ENCODE measurements around the gene SNX14. TPM values are rescaled to one million over a fixed set of nuclear protein-coding genes. Genes with fewer than 3 reads are reported as not detected.

SNX14 gene
- total and polyA plus RNA-seq, 10 of the 15 experiments (the other 5 are each of a cell fraction or from before 2014, with no cell fraction given), result 34.2 to 122 (median 51.0) TPM

- TF ChIP-seq PBX3 (IDR thresholded peaks at IDR 0.05; ENCODE audit: insufficient replicate concordance, low read depth, low read length), result no peak
Observed at GRCh38 chr6:85468326-85468725, 125.3 kb downstream of the SNX14 start (continued).

- POLR2A ChIA-PET, result no interaction called here
Observed at GRCh38 chr6:85465762-85466161, 127.9 kb downstream of the SNX14 start.

GRCh38 chr6:85464722-85465150 is 128.9 kb downstream of the SNX14 start:
- SMC1A ChIA-PET (ENCODE audit: uncharacterized antibody, unreplicated experiment), result interaction anchor here (4.5 to 9.8 kb wide), 3 partner anchors 13 to 19 kb away, joined by 30 to 138 read pairs (median 57); partner anchors contain the start of gene NT5E
- H3K4me3 ChIP-seq, result no peak overlapping the region
- no peak overlapping the region for H3K4me2 ChIP-seq (ENCODE audit: control insufficient read depth, insufficient read depth)
- no peak for DNase-seq (ENCODE audit: low read depth, low spot score)
- peaks cover 42% of the 10 kb centered on the region for H3K4me1 ChIP-seq (ENCODE audit: control insufficient read depth, insufficient read depth, low read length)
- H2AFZ ChIP-seq (ENCODE audit: control insufficient read depth, low read depth, low read length), result no peak overlapping the region
- TF ChIP-seq CREB1 (IDR thresholded peaks at IDR 0.05; ENCODE audit: low read depth) (peak; percentile 23; the same call in 1 of the 2 replicates), ESRRA (IDR thresholded peaks at IDR 0.05; ENCODE audit: low read length) (no peak)
- BruUV-seq (replicated peaks), result no TSS peak
- H3K9ac ChIP-seq (ENCODE audit: control insufficient read depth, insufficient read depth, low read length), result no peak overlapping the region
- intact Hi-C loops (cut with micrococcal nuclease; ENCODE audit: unreplicated experiment) (no loop called here), in situ Hi-C loops (cut with MboI) (no loop called here)
- RAD21 ChIA-PET (ENCODE audit: unreplicated experiment), result interaction anchor here (1.1 to 7.3 kb wide), 3 partner anchors 11 to 19 kb away, joined by 3 to 76 read pairs (median 25); partner anchors contain the start of gene NT5E
- no peaks in the 10 kb centered on the region for H3K36me3 ChIP-seq (ENCODE audit: control insufficient read depth in 2 of 2, insufficient read depth in 2 of 2, low read length in 1 of 2)
- 65% methylated on average over 4 of the region's 4 CpGs for WGBS (ENCODE audit: insufficient coverage, insufficient replicate concordance, low lambda C conversion rate, missing lambda C conversion rate)
- CTCF ChIA-PET, result interaction anchor here (2.5 to 3.8 kb wide), 2 partner anchors 15 to 18 kb away, joined by 12 to 52 read pairs; no protein-coding TSS in a partner anchor
- no peak for ATAC-seq
- H3K79me2 ChIP-seq (ENCODE audit: control insufficient read depth, insufficient read depth, low read length), result no peaks in the 10 kb centered on the region
- POLR2A ChIA-PET, result interaction anchor here (0.6 to 8.0 kb wide), 2 partner anchors 14 to 77 kb away, joined by 3 to 64 read pairs; partner anchors contain the start of gene NT5E
- H4K20me1 ChIP-seq (ENCODE audit: control insufficient read depth, insufficient read depth), result no peaks in the 10 kb centered on the region
- H3K27ac ChIP-seq (ENCODE audit: control insufficient read depth, insufficient read depth), result no peak overlapping the region
- FAIRE-seq, result no peak
- no peaks in the 10 kb centered on the region for H3K9me3 ChIP-seq (replicated peaks; ENCODE audit: control insufficient read depth, insufficient read depth, low read length)
- H3K27me3 ChIP-seq (replicated peaks in 1 of 2; ENCODE audit: control insufficient read depth in 2 of 2, insufficient read depth in 2 of 2, low read length in 1 of 2), result no peaks in the 10 kb centered on the region

More at GRCh38 chr6:85465762-85466161, 127.9 kb downstream of the SNX14 start:
- no peak for FAIRE-seq
- no peaks in the 10 kb centered on the region for H3K9me3 ChIP-seq (replicated peaks; ENCODE audit: control insufficient read depth, insufficient read depth, low read length)
- no peaks in the 10 kb centered on the region for H3K36me3 ChIP-seq (ENCODE audit: control insufficient read depth in 2 of 2, insufficient read depth in 2 of 2, low read length in 1 of 2)
- no peaks in the 10 kb centered on the region for H3K27me3 ChIP-seq (replicated peaks in 1 of 2; ENCODE audit: control insufficient read depth in 2 of 2, insufficient read depth in 2 of 2, low read length in 1 of 2)
- intact Hi-C loops (cut with micrococcal nuclease; ENCODE audit: unreplicated experiment), result no loop called here
- H4K20me1 ChIP-seq (ENCODE audit: control insufficient read depth, insufficient read depth), result no peaks in the 10 kb centered on the region
- no TSS peak for BruUV-seq (replicated peaks)
- H3K4me1 ChIP-seq (ENCODE audit: control insufficient read depth, insufficient read depth, low read length), result peaks cover 35% of the 10 kb centered on the region
- peak; percentile 75 for ATAC-seq
- TF ChIP-seq IKZF1 (conservative IDR thresholded peaks at IDR 0.05), result peak; percentile 18; the same call in 1 of the 2 replicates
- TF ChIP-seq RUNX3 (IDR thresholded peaks at IDR 0.05; ENCODE audit: low read length), result peak; percentile 65
- no peak for TF ChIP-seq FOXM1 (IDR thresholded peaks at IDR 0.05; ENCODE audit: low read depth, low read length)
- no peak overlapping the region for H3K27ac ChIP-seq (ENCODE audit: control insufficient read depth, insufficient read depth)
- no peak overlapping the region for H3K9ac ChIP-seq (ENCODE audit: control insufficient read depth, insufficient read depth, low read length)
- no peak overlapping the region for H2AFZ ChIP-seq (ENCODE audit: control insufficient read depth, low read depth, low read length)
- ChIA-PET RAD21 (ENCODE audit: unreplicated experiment) (no interaction called here), CTCF (interaction anchor here (1.2 to 2.2 kb wide), 2 partner anchors 17 to 20 kb away, joined by 3 to 11 read pairs; no protein-coding TSS in a partner anchor), SMC1A (ENCODE audit: uncharacterized antibody, unreplicated experiment) (interaction anchor here (1.1 to 9.8 kb wide), 3 partner anchors 16 to 18 kb away, joined by 4 to 138 read pairs (median 5); partner anchors contain the start of gene NT5E)
- H3K4me3 ChIP-seq, result no peak overlapping the region
- DNase-seq (ENCODE audit: low read depth, low spot score), result no peak
- 0% methylated on average over 2 of the region's 2 CpGs for WGBS (ENCODE audit: insufficient coverage, insufficient replicate concordance, low lambda C conversion rate, missing lambda C conversion rate)
- H3K4me2 ChIP-seq (ENCODE audit: control insufficient read depth, insufficient read depth), result peak overlapping the region; percentile 9; the same call in 1 of the 2 replicates
- in situ Hi-C loops (cut with MboI), result no loop called here
- no peaks in the 10 kb centered on the region for H3K79me2 ChIP-seq (ENCODE audit: control insufficient read depth, insufficient read depth, low read length)
